ENCODE data around the gene EZR. TPM values are rescaled to one million over a fixed set of nuclear protein-coding genes. Genes with fewer than 3 reads are reported as not detected.

Gene EZR
- total RNA-seq, 1 experiment from 2014 or later, result 375 TPM

DNA sequence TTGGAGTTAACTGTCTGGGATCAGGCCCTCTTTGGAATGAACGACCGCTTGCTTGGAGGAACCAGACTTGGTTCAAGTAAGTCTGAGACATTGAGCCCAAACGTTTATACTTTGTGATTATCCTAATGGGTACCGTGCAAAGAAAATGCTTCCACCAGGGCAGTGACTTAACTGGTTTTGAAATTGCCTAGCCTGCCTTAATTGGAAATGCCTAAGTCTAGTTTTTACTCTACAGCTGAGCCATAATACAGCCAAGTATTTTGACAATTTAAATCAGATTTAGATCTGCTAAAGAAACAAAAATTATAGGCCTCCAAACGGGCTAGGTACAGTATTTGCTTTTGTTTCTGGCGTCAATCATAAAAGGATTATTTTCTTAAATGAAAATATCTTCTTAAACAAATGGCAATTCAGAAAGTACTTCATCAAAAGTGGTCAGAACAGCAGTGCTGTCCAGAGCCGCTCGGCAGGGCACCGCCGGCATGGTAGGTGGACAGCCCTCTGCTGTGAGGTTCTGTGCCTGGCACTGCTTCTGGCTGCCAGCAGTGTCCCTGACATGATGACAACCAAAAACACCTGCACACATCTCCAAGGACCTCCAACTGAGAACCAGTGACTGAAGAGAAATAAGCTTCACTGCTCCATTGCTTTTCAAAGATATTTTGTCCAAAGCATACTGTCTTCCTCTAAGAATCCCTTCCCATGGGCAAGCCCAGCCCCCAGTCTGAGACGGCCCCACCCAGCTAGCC is 55.6 kb downstream of the EZR start:
- Histone ChIP-seq H2BK15ac (ENCODE audit: low read depth, low read length) (no peak overlapping the region), H3K23me2 (ENCODE audit: insufficient read length, low read depth, low read length, poor library complexity, severe bottlenecking) (no peaks in the 10 kb centered on the region), H3K14ac (ENCODE audit: insufficient read depth, low read length) (no peak overlapping the region), H2AK5ac (ENCODE audit: insufficient read length, low read length) (no peak overlapping the region), H3K9me3 (ENCODE audit: control insufficient read depth, low read depth, low read length) (no peaks in the 10 kb centered on the region), H2AFZ (ENCODE audit: low read length) (no peak overlapping the region), H2BK5ac (ENCODE audit: insufficient read length, low read length) (no peak overlapping the region), H4K20me1 (ENCODE audit: control insufficient read depth, insufficient read depth, insufficient read length) (no peaks in the 10 kb centered on the region), H3K18ac (ENCODE audit: insufficient read length, low read depth, low read length) (no peak overlapping the region), H3K23ac (ENCODE audit: insufficient read length, low read depth, low read length) (no peak overlapping the region), H4K5ac (ENCODE audit: insufficient read length, low read depth, low read length) (no peak overlapping the region), H2BK12ac (ENCODE audit: insufficient read length, low read depth, low read length) (no peak overlapping the region), H4K91ac (ENCODE audit: insufficient read length, low read depth, low read length) (no peak overlapping the region), H4K8ac (replicated peaks; ENCODE audit: insufficient read length, low read depth, low read length) (no peak overlapping the region), H3K79me1 (ENCODE audit: insufficient read depth, low read depth, low read length, poor library complexity, severe bottlenecking) (no peaks in the 10 kb centered on the region), H3T11ph (ENCODE audit: low read length) (no peak overlapping the region), H3K9ac (ENCODE audit: extremely low read depth, insufficient read length, low read length) (no peak overlapping the region), H3K56ac (ENCODE audit: insufficient read length, low read depth, low read length) (no peak overlapping the region), H2BK20ac (ENCODE audit: low read depth, low read length, poor library complexity, severe bottlenecking) (no peak overlapping the region), H3K79me2 (ENCODE audit: insufficient read depth, low read length) (no peaks in the 10 kb centered on the region), H3K27ac (ENCODE audit: insufficient read length, low read depth, low read length) (no peak overlapping the region), H3K4me2 (ENCODE audit: insufficient read depth, insufficient read length, low read length) (no peak overlapping the region), H3K4ac (ENCODE audit: low read depth, low read length) (no peak overlapping the region), H3K27me3 (ENCODE audit: insufficient read depth, low read length) (no peaks in the 10 kb centered on the region), H3K4me1 (ENCODE audit: insufficient read depth, low read length) (peaks cover 2% of the 10 kb centered on the region; the same call in 1 of the 2 replicates), H2BK120ac (ENCODE audit: low read depth, low read length, poor library complexity, severe bottlenecking) (no peak overlapping the region)
- no peak overlapping the region for H3K4me3 Mint-ChIP-seq
- no peak for DNase-seq
- peaks cover 28 to 47% (median 39%) of the 10 kb centered on the region in 3 experiments; a peak in 6 of 7 replicates for H3K36me3 Mint-ChIP-seq (ENCODE audit: insufficient read depth in 1 of 3, low read depth in 3 of 3)
- H3K27ac Mint-ChIP-seq, result peak overlapping the region in 2 of 3 experiments; percentile 36 to 91; a peak in 3 of 7 replicates
- H3K9me3 Mint-ChIP-seq, result no peaks in the 10 kb centered on the region
- WGBS (ENCODE audit: extremely low coverage, insufficient read length, low lambda C conversion rate), result no CpG with 5 or more reads among the region's 11 CpGs
- peaks cover 13 to 20% of the 10 kb centered on the region in 2 experiments for H3K4me1 Mint-ChIP-seq
- H3K27me3 Mint-ChIP-seq (ENCODE audit: low read depth), result peaks cover 3% of the 10 kb centered on the region
- TF ChIP-seq, protein P1, sequence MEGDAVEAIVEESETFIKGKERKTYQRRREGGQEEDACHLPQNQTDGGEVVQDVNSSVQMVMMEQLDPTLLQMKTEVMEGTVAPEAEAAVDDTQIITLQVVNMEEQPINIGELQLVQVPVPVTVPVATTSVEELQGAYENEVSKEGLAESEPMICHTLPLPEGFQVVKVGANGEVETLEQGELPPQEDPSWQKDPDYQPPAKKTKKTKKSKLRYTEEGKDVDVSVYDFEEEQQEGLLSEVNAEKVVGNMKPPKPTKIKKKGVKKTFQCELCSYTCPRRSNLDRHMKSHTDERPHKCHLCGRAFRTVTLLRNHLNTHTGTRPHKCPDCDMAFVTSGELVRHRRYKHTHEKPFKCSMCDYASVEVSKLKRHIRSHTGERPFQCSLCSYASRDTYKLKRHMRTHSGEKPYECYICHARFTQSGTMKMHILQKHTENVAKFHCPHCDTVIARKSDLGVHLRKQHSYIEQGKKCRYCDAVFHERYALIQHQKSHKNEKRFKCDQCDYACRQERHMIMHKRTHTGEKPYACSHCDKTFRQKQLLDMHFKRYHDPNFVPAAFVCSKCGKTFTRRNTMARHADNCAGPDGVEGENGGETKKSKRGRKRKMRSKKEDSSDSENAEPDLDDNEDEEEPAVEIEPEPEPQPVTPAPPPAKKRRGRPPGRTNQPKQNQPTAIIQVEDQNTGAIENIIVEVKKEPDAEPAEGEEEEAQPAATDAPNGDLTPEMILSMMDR (conservative IDR thresholded peaks at IDR 0.05), result no peak
